SKM-1 (cell line): ENCODE data around the gene CDY1.
"Not testable (repeated sequence)": the region's sequence is repeated elsewhere in the genome, so short reads cannot be mapped to it uniquely, and the experiment has no call there.

ENCODE experiments used
- DNase-seq: peaks from one replicate; lab custom pipeline; 2025; ENCODE audit not compliant: unreplicated experiment; lab: John Stamatoyannopoulos, UW

CDY1 gene

GRCh38 chrY:25621817-25622216, at the start of gene CDY1:
Gene CDY1, plus strand, starts transcription at chrY:25622117. Its CDS starts 326 bp downstream, at chrY:25622443.
- DNase-seq: not testable (repeated sequence)

DNA sequence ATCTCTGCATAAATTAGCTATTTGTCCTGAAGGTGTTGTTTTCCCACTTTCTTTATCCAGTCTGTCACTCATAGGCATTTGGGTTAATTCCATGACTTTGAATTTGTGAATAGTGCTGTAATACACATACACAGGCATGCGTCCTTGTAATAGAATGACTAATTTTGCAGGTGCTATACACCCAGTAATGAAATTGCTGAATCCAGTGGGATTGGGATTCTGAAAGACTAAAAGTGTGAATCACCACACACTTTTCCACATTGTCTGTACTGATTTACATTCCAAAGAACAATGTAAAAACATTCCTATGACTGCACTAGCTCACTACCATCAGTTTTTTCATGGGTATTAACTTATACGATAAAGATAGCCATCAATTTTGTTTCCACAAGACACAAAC, 28.6 kb upstream of the CDY1 start:
- not testable (repeated sequence) for DNase-seq

DNA sequence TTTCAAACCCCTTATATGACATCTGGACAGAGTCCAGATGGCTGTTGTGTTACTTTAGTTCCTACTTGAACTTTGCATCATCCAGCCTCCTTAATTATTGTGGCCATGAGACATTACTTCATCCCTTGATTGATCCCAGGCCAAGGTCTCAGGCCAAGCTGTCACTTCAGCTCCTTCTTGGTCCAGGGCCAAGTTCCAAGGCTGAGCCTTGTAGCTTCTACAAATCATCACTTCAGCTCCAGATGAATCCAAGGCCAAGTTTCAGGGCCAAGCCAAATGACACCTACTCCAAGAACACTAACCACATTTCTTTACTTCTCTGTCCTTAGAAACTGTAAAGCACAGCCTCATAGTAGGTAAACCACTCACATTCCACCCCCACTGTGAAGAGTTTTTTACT, 1.7 kb upstream of the CDY1 start:
- not testable (repeated sequence) for DNase-seq

GRCh38 chrY:25626524-25626923, 4.6 kb downstream of the CDY1 start:
- DNase-seq: not testable (repeated sequence)

GRCh38 chrY:25630383-25631112, 8.6 kb downstream of the CDY1 start:
- not testable (repeated sequence) for DNase-seq

- not testable (repeated sequence) for DNase-seq
These were observed 17.9 kb downstream of the CDY1 start for GRCh38 chrY:25639852-25640251.

- not testable (repeated sequence) for DNase-seq
These were observed 21.4 kb downstream of the CDY1 start for GRCh38 chrY:25643024-25643915.
